SHP77 (cell line): ENCODE measurements around the gene KNDC1.

ENCODE experiments used
- DNase-seq, 2 experiments: peaks; one replicate each; lab custom pipeline; 2025; lab: John Stamatoyannopoulos, UW

Gene KNDC1

DNA sequence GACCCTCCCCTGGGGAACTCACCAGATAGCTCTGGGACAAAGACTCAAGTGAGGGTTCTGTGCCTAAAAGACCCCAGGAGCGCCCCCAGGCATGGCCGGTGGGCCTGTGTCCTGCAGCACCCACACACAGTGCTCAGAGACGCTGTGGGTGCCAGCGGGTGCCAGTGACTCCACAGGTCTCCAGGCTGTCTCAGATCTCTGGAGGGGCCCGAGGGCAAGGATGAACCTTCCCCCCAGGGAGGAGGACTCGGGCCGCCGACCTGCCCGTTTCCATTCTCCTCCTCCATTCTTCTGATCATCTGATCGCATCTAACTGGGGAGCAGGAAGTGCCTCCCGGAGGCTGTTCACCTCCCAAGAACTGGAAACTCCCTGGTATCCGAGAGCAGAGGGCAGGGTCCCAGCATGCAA lies 115.7 kb downstream of the KNDC1 start:
- no peak for DNase-seq
